ENCODE data around the gene SUGP2. TPM values are rescaled to one million over a fixed set of nuclear protein-coding genes. Genes with fewer than 3 reads are reported as not detected.
A peak's percentile ranks its signal among the peaks of the same experiment; 100 is the strongest.

Gene SUGP2
- total and polyA plus RNA-seq, 2 of the 13 experiments (the other 11 are each of a cell fraction or from before 2014, with no cell fraction given) = 40.6 to 57.7 TPM

GRCh38 chr19:18948976-18949356 lies 84.4 kb downstream of the SUGP2 start:
- Histone ChIP-seq H2AFZ (ENCODE audit: low read length) (no peak overlapping the region), H3K36me3 (replicated peaks in 1 of 2; ENCODE audit: control insufficient read depth in 1 of 2, insufficient read depth in 2 of 2, low read length in 2 of 2) (no peaks in the 10 kb centered on the region), H3K79me2 (ENCODE audit: insufficient read depth, low read length) (no peaks in the 10 kb centered on the region), H3K4me1 (ENCODE audit: insufficient read depth, low read length) (peaks cover 32% of the 10 kb centered on the region), H3K4me3 (replicated peaks in 1 of 3; ENCODE audit: insufficient read depth in 1 of 3, low read depth in 2 of 3, low read length in 3 of 3) (no peak overlapping the region; a peak in 1 of 6 replicates), H3K27me3 (ENCODE audit: control insufficient read depth in 1 of 2, insufficient read depth in 2 of 2, low read length in 2 of 2) (no peaks in the 10 kb centered on the region), H4K20me1 (ENCODE audit: insufficient read depth, low read length) (no peaks in the 10 kb centered on the region), H3K4me2 (ENCODE audit: low read depth, low read length) (no peak overlapping the region), H3K9me3 (ENCODE audit: low read length) (no peaks in the 10 kb centered on the region), H3K27ac (ENCODE audit: extremely low read length, insufficient read depth, low read length) (no peak overlapping the region), H3K9ac (ENCODE audit: insufficient read depth, low read depth, low read length) (no peak overlapping the region)
- intact Hi-C loops (cut with micrococcal nuclease; ENCODE audit: unreplicated experiment) (no loop called here), in situ Hi-C loops (cut with HindIII; ENCODE audit: extremely low pct_ligation_motif_present, low pct_unique_long_range_greater_than_20kb) (no loop called here)
- CTCF ChIA-PET (ENCODE audit: low intra/inter-chr PET ratio, low total read pairs) = no interaction called here
- POLR2A ChIA-PET = interaction anchor here (1.5 kb wide), 1 partner anchor 30 kb away, joined by 4 read pairs; the partner anchor contains the start of genes COPE and DDX49
- FAIRE-seq (no peak), ATAC-seq (peak; percentile 10), DNase-seq (ENCODE audit: low spot score) (no peak)
- 33% methylated on average over 2 of the region's 5 CpGs for WGBS (ENCODE audit: low lambda C conversion rate)
- BruUV-seq (replicated peaks) = no TSS peak
- TF ChIP-seq, protein P1, sequence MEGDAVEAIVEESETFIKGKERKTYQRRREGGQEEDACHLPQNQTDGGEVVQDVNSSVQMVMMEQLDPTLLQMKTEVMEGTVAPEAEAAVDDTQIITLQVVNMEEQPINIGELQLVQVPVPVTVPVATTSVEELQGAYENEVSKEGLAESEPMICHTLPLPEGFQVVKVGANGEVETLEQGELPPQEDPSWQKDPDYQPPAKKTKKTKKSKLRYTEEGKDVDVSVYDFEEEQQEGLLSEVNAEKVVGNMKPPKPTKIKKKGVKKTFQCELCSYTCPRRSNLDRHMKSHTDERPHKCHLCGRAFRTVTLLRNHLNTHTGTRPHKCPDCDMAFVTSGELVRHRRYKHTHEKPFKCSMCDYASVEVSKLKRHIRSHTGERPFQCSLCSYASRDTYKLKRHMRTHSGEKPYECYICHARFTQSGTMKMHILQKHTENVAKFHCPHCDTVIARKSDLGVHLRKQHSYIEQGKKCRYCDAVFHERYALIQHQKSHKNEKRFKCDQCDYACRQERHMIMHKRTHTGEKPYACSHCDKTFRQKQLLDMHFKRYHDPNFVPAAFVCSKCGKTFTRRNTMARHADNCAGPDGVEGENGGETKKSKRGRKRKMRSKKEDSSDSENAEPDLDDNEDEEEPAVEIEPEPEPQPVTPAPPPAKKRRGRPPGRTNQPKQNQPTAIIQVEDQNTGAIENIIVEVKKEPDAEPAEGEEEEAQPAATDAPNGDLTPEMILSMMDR (CRISPR knock-in tag; IDR thresholded peaks at IDR 0.05) = no peak
- TF ChIP-seq, protein P2, sequence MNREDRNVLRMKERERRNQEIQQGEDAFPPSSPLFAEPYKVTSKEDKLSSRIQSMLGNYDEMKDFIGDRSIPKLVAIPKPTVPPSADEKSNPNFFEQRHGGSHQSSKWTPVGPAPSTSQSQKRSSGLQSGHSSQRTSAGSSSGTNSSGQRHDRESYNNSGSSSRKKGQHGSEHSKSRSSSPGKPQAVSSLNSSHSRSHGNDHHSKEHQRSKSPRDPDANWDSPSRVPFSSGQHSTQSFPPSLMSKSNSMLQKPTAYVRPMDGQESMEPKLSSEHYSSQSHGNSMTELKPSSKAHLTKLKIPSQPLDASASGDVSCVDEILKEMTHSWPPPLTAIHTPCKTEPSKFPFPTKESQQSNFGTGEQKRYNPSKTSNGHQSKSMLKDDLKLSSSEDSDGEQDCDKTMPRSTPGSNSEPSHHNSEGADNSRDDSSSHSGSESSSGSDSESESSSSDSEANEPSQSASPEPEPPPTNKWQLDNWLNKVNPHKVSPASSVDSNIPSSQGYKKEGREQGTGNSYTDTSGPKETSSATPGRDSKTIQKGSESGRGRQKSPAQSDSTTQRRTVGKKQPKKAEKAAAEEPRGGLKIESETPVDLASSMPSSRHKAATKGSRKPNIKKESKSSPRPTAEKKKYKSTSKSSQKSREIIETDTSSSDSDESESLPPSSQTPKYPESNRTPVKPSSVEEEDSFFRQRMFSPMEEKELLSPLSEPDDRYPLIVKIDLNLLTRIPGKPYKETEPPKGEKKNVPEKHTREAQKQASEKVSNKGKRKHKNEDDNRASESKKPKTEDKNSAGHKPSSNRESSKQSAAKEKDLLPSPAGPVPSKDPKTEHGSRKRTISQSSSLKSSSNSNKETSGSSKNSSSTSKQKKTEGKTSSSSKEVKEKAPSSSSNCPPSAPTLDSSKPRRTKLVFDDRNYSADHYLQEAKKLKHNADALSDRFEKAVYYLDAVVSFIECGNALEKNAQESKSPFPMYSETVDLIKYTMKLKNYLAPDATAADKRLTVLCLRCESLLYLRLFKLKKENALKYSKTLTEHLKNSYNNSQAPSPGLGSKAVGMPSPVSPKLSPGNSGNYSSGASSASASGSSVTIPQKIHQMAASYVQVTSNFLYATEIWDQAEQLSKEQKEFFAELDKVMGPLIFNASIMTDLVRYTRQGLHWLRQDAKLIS (CRISPR knock-in tag; IDR thresholded peaks at IDR 0.05) = no peak
- TF ChIP-seq FLYWCH1 (CRISPR knock-in tag; IDR thresholded peaks at IDR 0.05) (no peak), NAIF1 (CRISPR knock-in tag; IDR thresholded peaks at IDR 0.05; ENCODE audit: borderline replicate concordance) (no peak), ZNF20 (CRISPR knock-in tag; IDR thresholded peaks at IDR 0.05) (no peak)
